Endothelial cell of umbilical vein (primary cell): ENCODE measurements around the gene MPG. TPM values are rescaled to one million over a fixed set of nuclear protein-coding genes. Genes with fewer than 3 reads are reported as not detected.
"Not testable (repeated sequence)": the region's sequence is repeated elsewhere in the genome, so short reads cannot be mapped to it uniquely, and the experiment has no call there.

ENCODE experiments used
- BruUV-seq: library from RNA; stranded (reverse); fragments of 400-500 nt; replicated peaks from 2 replicates; lab custom pipeline; 2021; lab: Mats Ljungman, UMichigan
- CTCF ChIA-PET: fragments of 300-600, 350-600 bp; sonication (Branson Sonifier 250); formaldehyde crosslinking; loops from one replicate; lab custom pipeline; 2021; ENCODE audit warnings: antibody characterized with exemption, inconsistent platforms; lab: Charles Lee
- POLR2A ChIA-PET: fragments of 300-600, 350-600 bp; sonication (Branson Sonifier 250); formaldehyde crosslinking; loops from one replicate; lab custom pipeline; 2021; ENCODE audit warnings: antibody characterized with exemption, inconsistent platforms; lab: Charles Lee
- DNase-seq: peaks from one replicate; pipeline ENCODE4 v3.0.0-alpha.2; 2011; ENCODE audit warnings: low read depth, low spot score
- FAIRE-seq: peaks from 2 replicates; lab custom pipeline; 2011; peaks lifted over from hg19 to GRCh38; lab: Jason Lieb, UNC
- H2AFZ ChIP-seq: 2 replicates; pipeline ENCODE4 v1.6.0; 2012; ENCODE audit warnings: low read depth, low read length, control low read depth, inconsistent platforms
- H3K27ac ChIP-seq: 2 replicates; pipeline ENCODE4 v1.5.1; 2011; ENCODE audit warnings: low read depth, mild to moderate bottlenecking, control low read depth, low read length, moderate library complexity; ENCODE audit not compliant: insufficient read depth
- H3K27me3 ChIP-seq, 2 experiments: 2 replicates each; pipeline versions ENCODE4 v1.6.0 to v1.6.1; 2011; ENCODE audit warnings: low read length in 2 of 2, mixed read lengths in 1 of 2; ENCODE audit not compliant: control insufficient read depth in 2 of 2, insufficient read depth in 2 of 2
- H3K36me3 ChIP-seq, 2 experiments: 2 replicates in 1 of 2; 3 replicates in 1 of 2; pipeline ENCODE4 v1.5.1; 2011; ENCODE audit warnings: low read length in 2 of 2, mild to moderate bottlenecking in 1 of 2, moderate library complexity in 1 of 2; ENCODE audit not compliant: control insufficient read depth in 2 of 2, insufficient read depth in 2 of 2; ENCODE audit errors: extremely low read depth in 1 of 2
- H3K4me1 ChIP-seq: 3 replicates; pipeline ENCODE4 v1.5.1; 2011; ENCODE audit warnings: mild to moderate bottlenecking, low read length; ENCODE audit not compliant: control insufficient read depth, insufficient read depth; ENCODE audit errors: extremely low read depth
- H3K4me2 ChIP-seq: 2 replicates; pipeline ENCODE4 v1.6.1; 2011; ENCODE audit warnings: low read length, control low read depth, mixed read lengths; ENCODE audit not compliant: insufficient read depth
- H3K4me3 ChIP-seq, 3 experiments: fragments of 200-600 bp in 1 of 3; sonication (generic), shearing (Covaris generic) in 1 of 3; replicated peaks in 1 of 3; 2 replicates each; pipeline ENCODE4 v1.5.1; 2011 to 2016; ENCODE audit warnings: control low read depth in 3 of 3, low read length in 3 of 3, mild to moderate bottlenecking in 2 of 3, inconsistent platforms in 1 of 3, low read depth in 1 of 3, moderate library complexity in 1 of 3; ENCODE audit not compliant: insufficient read depth in 1 of 3
- H3K79me2 ChIP-seq: 2 replicates; pipeline ENCODE4 v1.6.0; 2012; ENCODE audit warnings: low read length, inconsistent platforms; ENCODE audit not compliant: control insufficient read depth, insufficient read depth
- H3K9ac ChIP-seq: replicated peaks from 2 replicates; pipeline ENCODE3; 2011; ENCODE audit warnings: low read length, control low read depth; ENCODE audit not compliant: insufficient read depth; ENCODE audit errors: extremely low read depth
- H3K9me1 ChIP-seq: replicated peaks from 3 replicates; pipeline ENCODE4 v1.6.0; 2011; ENCODE audit warnings: mild to moderate bottlenecking, low read length; ENCODE audit not compliant: control insufficient read depth, insufficient read depth; ENCODE audit errors: extremely low read depth
- H3K9me3 ChIP-seq: replicated peaks from 2 replicates; pipeline ENCODE4 v1.5.1; 2012; ENCODE audit warnings: low read length, inconsistent platforms; ENCODE audit not compliant: control insufficient read depth, insufficient read depth
- H4K20me1 ChIP-seq: replicated peaks from 2 replicates; pipeline ENCODE3; 2011; ENCODE audit warnings: mild to moderate bottlenecking, low read length; ENCODE audit not compliant: control insufficient read depth, insufficient read depth; ENCODE audit errors: extremely low read depth
- FOS ChIP-seq: IDR thresholded peaks from 2 replicates; pipeline ENCODE4 v1.6.1; 2011; ENCODE audit warnings: mild to moderate bottlenecking, low read length, moderate library complexity, borderline replicate concordance; ENCODE audit not compliant: insufficient read depth
- JUN ChIP-seq: IDR thresholded peaks from 2 replicates; pipeline ENCODE4 v1.6.1; 2011; ENCODE audit warnings: borderline replicate concordance, low read depth; ENCODE audit not compliant: insufficient read length, insufficient read depth
- MAX ChIP-seq: IDR thresholded peaks from 2 replicates; pipeline ENCODE4 v1.6.1; 2011; ENCODE audit not compliant: insufficient read depth, insufficient read length
- MYC ChIP-seq: IDR thresholded peaks from one replicate; pipeline ENCODE4 v1.6.1; 2011; ENCODE audit warnings: mild to moderate bottlenecking, low read depth, low read length
- dilution Hi-C: fragments of 300-500 bp; cut with MboI; formaldehyde crosslinking; loops from one replicate; pipeline ENCODE4 v1.15.0; 2019; ENCODE audit warnings: low sequenced_read_pairs; ENCODE audit not compliant: extremely low pct_ligation_motif_present
- intact Hi-C: fragments of 100-400 bp; cut with micrococcal nuclease; formaldehyde crosslinking; loops from one replicate; pipeline ENCODE4 v1.10.0; 2022
- polyA plus RNA-seq, 4 experiments: library from polyadenylated mRNA; depleted of rRNA in 3 of 4; stranded (reverse) in 3 of 4; unstranded in 1 of 4; fragments of >200 nt; gene quantifications; 2 replicates each; pipeline versions ENCODE4 v1.2.1 to v1.2.3, GENCODE V29; 2011 to 2012; ENCODE audit warnings: missing spikeins in 1 of 4
- total RNA-seq: library from RNA; stranded (reverse); gene quantifications from 2 replicates; pipeline ENCODE4 v1.2.3, GENCODE V29; 2021

MPG gene
- total and polyA plus RNA-seq, 2 donors (not counting 3 experiments of a cell fraction or from before 2014, with no cell fraction given), result 70.5 to 140 TPM

- H2AFZ ChIP-seq, result no peak overlapping the region
- no peaks in the 10 kb centered on the region for H3K9me1 ChIP-seq
- DNase-seq, result no peak
- no peaks in the 10 kb centered on the region for H3K27me3 ChIP-seq
- H3K9me3 ChIP-seq, result no peaks in the 10 kb centered on the region
- CTCF ChIA-PET, result interaction anchor here (2.2 kb wide), 1 partner anchor 15 kb away, joined by 8 read pairs; no protein-coding TSS in a partner anchor
- TF ChIP-seq MAX, result no peak
- no peak for TF ChIP-seq MYC
- no peak for TF ChIP-seq FOS
- no peak for TF ChIP-seq JUN
- intact Hi-C loops (no loop called here), dilution Hi-C loops (no loop called here)
- peaks cover 0 to 7% of the 10 kb centered on the region in 2 experiments for H3K36me3 ChIP-seq
- no TSS peak for BruUV-seq
- H3K27ac ChIP-seq, result no peak overlapping the region
- no peaks in the 10 kb centered on the region for H4K20me1 ChIP-seq
- no peak overlapping the region for H3K4me3 ChIP-seq
- H3K4me1 ChIP-seq, result no peaks in the 10 kb centered on the region
- no peak overlapping the region for H3K9ac ChIP-seq
- H3K4me2 ChIP-seq, result no peak overlapping the region
- POLR2A ChIA-PET, result no interaction called here
- FAIRE-seq, result no peak
- H3K79me2 ChIP-seq, result no peaks in the 10 kb centered on the region
These were observed 44.3 kb downstream of the MPG start for GRCh38 chr16:122361-122760.

GRCh38 chr16:123558-124350 is 45.7 kb downstream of the MPG start:
- H4K20me1 ChIP-seq, H3K27me3 ChIP-seq, DNase-seq, BruUV-seq, H3K79me2 ChIP-seq, H3K4me3 ChIP-seq, POLR2A ChIA-PET, H3K4me1 ChIP-seq, H2AFZ ChIP-seq, H3K36me3 ChIP-seq, H3K9me1 ChIP-seq, H3K27ac ChIP-seq, H3K9me3 ChIP-seq, FAIRE-seq, dilution Hi-C loops, H3K4me2 ChIP-seq, intact Hi-C loops, H3K9ac ChIP-seq: not testable (repeated sequence)
- CTCF ChIA-PET, result interaction anchor here (2.2 kb wide), 1 partner anchor 17 kb away, joined by 8 read pairs; no protein-coding TSS in a partner anchor
